NB4 (cell line): ENCODE measurements around the gene TCEA3.

Experiments used
- DNase-seq: peaks from one replicate; pipeline ENCODE4 v3.0.0; 2010; ENCODE audit warnings: low read depth
- H3K4me3 ChIP-seq: one replicate; pipeline ENCODE4 v1.5.1; 2011; ENCODE audit warnings: mild to moderate bottlenecking, low read depth, low read length, moderate library complexity
- MYC ChIP-seq: IDR thresholded peaks from 2 replicates; pipeline ENCODE4 v1.6.1; 2011; ENCODE audit warnings: low read depth, low read length
- POLR2A ChIP-seq: IDR thresholded peaks from 2 replicates; pipeline ENCODE4 v1.6.1; 2011; ENCODE audit warnings: mild to moderate bottlenecking; ENCODE audit not compliant: insufficient read length; ENCODE audit errors: extremely low read depth
- TF ChIP-seq, protein P1 (sequence below): IDR thresholded peaks from 2 replicates; pipeline ENCODE4 v1.6.1; 2011; ENCODE audit warnings: low read depth, low read length
- TF ChIP-seq, protein P2 (sequence below): IDR thresholded peaks from one replicate; pipeline ENCODE4 v1.5.1; 2012; ENCODE audit warnings: low read depth, low read length

Gene TCEA3

DNA sequence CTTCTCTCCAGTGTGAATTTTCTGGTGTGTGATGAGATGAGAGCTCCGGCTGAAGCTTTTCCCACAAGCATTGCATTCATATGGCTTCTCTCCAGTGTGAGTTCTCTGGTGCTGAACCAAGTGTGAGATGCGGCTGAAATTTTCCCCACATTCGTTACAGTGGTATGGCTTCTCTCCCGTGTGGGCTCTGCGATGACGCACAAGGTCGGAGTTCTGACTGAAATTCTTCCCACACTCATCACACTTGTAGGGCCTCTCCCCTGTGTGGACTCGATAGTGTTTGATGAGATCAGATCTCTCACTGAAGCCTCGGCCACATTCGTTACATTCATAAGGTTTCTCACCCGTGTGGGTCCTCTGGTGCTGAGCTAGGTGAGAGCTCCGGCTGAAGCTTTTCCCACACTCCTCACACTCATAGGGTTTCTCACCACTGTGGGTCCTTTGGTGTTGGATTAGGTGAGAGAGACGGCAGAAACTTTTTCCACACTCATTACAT is 62.3 kb downstream of the TCEA3 start:
- TF ChIP-seq POLR2A: no peak
- TF ChIP-seq, protein P1, sequence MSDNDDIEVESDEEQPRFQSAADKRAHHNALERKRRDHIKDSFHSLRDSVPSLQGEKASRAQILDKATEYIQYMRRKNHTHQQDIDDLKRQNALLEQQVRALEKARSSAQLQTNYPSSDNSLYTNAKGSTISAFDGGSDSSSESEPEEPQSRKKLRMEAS: no peak
- TF ChIP-seq, protein P2, sequence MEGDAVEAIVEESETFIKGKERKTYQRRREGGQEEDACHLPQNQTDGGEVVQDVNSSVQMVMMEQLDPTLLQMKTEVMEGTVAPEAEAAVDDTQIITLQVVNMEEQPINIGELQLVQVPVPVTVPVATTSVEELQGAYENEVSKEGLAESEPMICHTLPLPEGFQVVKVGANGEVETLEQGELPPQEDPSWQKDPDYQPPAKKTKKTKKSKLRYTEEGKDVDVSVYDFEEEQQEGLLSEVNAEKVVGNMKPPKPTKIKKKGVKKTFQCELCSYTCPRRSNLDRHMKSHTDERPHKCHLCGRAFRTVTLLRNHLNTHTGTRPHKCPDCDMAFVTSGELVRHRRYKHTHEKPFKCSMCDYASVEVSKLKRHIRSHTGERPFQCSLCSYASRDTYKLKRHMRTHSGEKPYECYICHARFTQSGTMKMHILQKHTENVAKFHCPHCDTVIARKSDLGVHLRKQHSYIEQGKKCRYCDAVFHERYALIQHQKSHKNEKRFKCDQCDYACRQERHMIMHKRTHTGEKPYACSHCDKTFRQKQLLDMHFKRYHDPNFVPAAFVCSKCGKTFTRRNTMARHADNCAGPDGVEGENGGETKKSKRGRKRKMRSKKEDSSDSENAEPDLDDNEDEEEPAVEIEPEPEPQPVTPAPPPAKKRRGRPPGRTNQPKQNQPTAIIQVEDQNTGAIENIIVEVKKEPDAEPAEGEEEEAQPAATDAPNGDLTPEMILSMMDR: no peak
- TF ChIP-seq MYC: no peak
- DNase-seq: peak; percentile 22
- no peak overlapping the region for H3K4me3 ChIP-seq

DNA sequence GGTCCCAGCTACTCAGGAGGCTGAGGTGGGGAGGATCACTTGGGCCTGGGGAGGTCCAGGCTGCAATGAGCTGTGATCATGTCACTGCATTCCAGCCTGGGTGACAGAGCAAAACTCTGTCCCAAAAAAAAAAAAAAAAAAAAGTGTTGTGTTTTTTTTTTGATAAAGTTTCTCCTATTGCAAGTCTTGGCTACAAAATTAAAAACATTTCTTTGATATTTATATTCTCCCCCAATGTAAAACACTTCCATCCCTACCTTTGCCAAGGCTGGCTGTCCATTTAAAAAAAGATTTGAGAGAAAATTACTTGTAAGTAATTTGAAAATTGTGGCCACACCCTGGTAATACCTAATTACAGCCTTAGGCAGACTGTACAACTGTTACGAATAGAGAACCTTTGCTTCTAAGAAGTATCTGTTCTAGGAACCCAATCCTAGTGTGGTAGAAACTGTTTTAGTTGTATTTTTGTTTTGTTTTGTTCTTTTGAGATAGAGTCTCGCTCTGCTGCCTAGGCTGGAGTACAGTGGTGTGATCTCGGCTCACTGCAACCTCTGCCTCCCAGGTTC is 66.2 kb downstream of the TCEA3 start:
- H3K4me3 ChIP-seq: no peak overlapping the region
- TF ChIP-seq, protein P1: no peak
- TF ChIP-seq POLR2A (no peak), MYC (no peak)
- TF ChIP-seq, protein P2: no peak
- DNase-seq: no peak

DNA sequence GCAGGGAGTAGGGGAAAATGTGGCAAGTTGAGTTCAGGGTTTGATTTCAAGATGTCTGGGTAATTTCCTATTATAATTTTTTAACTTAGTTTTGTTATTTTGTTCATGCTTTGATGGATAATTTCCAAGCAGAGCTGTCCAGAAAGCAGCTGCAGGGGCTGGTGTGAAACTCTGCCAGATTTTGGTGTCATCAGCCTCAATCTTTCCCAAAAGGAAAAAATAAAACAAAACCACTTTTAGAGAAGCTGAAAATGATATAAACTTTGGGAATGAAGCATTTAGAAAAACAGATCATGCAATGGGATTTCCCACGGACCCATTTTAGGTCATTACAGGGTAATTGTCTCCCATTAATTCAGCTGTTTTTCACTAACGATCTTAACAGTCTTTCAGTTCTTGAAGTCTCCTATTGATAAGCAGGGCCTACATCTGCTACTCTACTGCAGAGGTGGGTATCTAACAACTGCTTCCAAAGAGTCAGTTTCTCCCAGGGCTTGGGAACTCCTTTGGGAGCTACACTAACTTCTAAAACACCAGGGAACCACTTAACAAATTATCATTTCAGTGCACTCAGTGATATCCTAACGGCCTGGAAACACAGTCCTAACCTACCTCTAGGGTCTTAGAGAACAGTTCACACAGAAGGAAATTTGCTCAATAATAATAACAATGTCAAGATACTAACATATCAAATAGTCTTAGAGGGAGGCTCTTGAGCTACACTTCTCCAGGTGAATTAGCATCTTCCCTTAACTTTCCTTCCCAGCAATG is 67.2 kb downstream of the TCEA3 start:
- DNase-seq: no peak
- TF ChIP-seq, protein P2: no peak
- TF ChIP-seq MYC (no peak), POLR2A (no peak)
- TF ChIP-seq, protein P1: no peak
- H3K4me3 ChIP-seq: no peak overlapping the region

DNA sequence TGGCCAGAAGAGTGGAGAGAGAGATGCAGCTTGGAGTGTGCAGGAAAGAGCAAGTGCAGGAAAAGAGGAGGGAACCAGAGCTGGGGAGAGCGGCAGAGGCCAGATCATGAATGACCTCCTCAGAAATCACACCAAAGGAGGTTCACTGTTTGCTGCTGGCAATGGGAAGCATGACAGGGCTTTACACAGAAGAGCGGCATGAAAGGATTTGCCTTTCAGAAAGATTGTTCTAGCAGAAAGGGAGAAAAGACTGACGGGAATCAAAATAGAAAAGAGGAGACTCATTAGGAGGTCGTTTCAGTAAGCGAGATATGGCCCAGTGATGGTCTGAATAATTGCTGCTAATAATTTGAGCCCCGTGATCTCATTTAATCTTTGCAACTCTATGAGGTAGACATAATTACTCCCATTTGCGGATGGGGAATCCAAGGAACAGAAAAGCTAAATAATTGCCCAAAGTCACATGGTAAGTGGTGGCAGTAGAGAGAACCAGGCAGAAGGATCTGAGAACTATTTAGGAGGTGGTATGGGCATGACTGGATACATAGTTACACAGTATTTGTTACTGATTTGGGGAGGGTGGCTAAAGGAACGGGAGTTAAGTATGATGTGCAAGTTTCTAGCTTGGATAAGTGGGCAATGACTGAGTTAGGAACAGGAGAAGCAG is 67.9 kb downstream of the TCEA3 start:
- DNase-seq: no peak
- TF ChIP-seq, protein P1: no peak
- no peak for TF ChIP-seq MYC
- no peak overlapping the region for H3K4me3 ChIP-seq

DNA sequence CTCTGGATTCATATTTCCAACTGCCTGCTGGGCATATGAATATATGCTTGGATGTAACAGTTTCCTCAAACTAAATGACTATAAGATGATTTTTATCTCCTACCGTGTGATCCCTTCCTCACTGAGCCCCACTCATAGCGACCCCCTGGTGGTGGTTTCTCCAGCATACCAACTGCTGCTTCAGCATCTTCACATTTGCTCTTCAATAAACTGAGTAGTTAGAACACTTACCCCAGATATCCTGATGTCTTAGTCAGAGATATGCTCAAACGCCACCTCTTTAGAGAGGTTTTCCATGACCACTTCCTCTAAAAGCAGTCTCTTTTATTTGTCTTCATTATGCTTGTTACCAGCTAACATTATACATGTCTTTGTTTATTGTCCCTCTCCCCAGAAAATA is 70.3 kb downstream of the TCEA3 start:
- TF ChIP-seq, protein P2: peak; percentile 38
- TF ChIP-seq, protein P1: no peak

DNA sequence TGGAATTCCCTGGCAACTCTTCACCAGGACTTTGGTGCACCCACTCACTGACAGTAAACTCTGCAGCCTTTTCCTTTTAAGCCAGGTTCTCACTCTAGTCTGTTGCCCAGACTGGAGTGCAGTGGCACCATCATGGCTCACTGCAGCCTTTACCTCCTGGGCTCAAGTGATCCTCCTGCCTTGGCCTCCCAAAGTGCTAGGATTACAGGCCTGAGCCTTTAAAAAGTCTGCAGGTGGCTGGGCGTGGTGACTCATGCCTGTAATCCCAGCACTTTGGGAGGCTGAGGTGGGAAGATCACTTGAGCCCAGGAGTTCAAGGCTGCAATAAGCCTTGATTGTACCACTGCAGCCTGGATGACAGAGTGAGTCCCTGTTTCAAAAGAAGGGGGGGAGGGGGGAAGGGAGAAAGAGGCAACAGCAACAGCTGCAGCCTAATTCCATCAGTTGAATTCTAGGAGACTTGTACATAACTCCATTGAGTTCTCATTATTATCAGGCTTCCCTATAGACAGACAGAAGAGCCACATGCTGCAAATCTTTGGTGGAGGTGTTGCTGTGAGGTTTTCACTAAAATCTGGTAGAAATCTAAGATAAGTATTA is 72.4 kb downstream of the TCEA3 start:
- TF ChIP-seq, protein P2: no peak
- TF ChIP-seq MYC (no peak), POLR2A (no peak)
- TF ChIP-seq, protein P1: no peak
- H3K4me3 ChIP-seq: no peak overlapping the region
- DNase-seq: no peak

More for the DNA sequence above, 70.3 kb downstream of the TCEA3 start:
- DNase-seq: peak; percentile 50
- no peak overlapping the region for H3K4me3 ChIP-seq
